GM21447 (cell line): ENCODE measurements around the gene PRRT3.
"Not testable (repeated sequence)": the region's sequence is repeated elsewhere in the genome, so short reads cannot be mapped to it uniquely, and the experiment has no call there.

ENCODE experiments used
- ATAC-seq: cut with Tn5 transposase; IDR thresholded peaks from one replicate; pipeline ENCODE4 v1.9.1; 2021; ENCODE audit not compliant: unreplicated experiment

Gene PRRT3

GRCh38 chr3:9918261-9919038 is 33.8 kb downstream of the PRRT3 start:
- no peak for ATAC-seq

DNA sequence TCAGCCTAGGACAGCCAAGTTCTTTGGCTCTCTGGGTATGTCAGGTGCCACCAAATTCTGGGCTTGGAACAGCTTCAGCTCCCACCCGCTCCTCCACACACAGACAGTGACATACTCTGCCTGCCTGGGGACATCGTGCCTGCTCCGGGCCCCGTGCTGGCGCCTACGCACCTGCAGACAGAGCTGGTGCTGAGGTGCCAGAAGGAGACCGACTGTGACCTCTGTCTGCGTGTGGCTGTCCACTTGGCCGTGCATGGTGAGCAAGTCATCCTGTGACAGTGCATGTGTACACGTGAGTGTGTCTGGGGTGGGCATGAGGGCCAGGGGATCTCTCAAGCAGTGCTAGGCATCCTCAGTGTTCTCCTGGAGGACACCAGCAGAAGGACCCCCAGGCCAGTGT is 34.4 kb downstream of the PRRT3 start:
- no peak for ATAC-seq

GRCh38 chr3:9916734-9917680 is 35.2 kb downstream of the PRRT3 start, which contains the start of gene IL17RC:
Gene IL17RC, plus strand, starts transcription at chr3:9917098. Its CDS starts 218 bp downstream, at chr3:9917316.
- ATAC-seq, result no peak

DNA sequence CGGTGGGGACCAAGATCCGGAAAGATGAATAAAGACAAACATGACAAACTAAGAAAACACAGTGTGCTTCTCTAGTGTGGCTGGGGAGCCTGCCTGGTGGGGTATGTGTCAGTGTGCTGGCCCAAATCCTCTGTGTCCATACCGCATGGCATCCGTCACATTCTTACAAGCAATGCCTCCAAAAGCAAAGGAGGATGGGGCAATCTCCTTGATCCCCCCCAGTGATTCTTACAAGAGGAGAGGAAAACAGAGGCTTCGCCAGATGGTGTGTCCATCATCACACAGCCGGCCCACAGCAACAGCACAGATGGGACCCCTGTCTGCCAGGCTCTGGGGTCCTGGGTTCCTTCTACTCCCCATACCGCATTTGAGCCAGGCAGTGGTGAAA is 35.9 kb downstream of the PRRT3 start:
- no peak for ATAC-seq

- no peak for ATAC-seq
Observed at GRCh38 chr3:9915254-9916141, 36.7 kb downstream of the PRRT3 start.

DNA sequence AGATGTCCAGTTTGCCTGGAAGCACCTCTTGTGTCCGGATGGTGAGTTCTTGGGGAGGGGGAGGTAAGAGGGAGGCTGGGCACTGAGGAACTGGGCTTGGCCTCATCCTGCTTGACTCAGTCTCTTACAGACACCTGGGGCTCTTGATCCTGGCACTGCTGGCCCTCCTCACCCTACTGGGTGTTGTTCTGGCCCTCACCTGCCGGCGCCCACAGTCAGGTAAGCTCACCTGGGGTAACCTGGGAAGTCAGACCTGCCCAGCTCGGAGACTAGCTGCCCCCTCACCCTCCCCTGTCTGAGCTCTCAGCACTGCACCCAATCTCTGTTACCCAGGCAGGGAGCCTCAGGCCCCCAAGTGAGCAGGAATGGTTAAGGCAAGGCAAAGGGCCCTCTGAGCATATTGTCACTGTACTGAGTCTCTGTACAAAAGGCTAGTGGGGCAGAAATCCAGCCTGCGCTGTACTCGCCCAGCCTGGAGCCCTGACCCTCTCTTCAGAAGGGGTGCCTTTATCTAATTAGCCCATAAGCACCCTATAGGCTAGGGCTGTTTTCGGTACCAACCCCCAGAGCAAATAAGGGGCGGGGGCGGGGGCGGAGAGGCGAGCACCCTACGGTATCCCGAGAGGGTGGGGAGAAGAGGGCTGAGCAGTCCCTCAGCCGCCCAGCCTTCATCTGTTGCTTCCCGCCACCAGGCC is 37.5 kb downstream of the PRRT3 start:
- ATAC-seq, result no peak

- ATAC-seq, result no peak
Observed at GRCh38 chr3:9914011-9914410, 38.2 kb downstream of the PRRT3 start.

GRCh38 chr3:9913601-9914000 is 38.6 kb downstream of the PRRT3 start:
- ATAC-seq, result no peak

DNA sequence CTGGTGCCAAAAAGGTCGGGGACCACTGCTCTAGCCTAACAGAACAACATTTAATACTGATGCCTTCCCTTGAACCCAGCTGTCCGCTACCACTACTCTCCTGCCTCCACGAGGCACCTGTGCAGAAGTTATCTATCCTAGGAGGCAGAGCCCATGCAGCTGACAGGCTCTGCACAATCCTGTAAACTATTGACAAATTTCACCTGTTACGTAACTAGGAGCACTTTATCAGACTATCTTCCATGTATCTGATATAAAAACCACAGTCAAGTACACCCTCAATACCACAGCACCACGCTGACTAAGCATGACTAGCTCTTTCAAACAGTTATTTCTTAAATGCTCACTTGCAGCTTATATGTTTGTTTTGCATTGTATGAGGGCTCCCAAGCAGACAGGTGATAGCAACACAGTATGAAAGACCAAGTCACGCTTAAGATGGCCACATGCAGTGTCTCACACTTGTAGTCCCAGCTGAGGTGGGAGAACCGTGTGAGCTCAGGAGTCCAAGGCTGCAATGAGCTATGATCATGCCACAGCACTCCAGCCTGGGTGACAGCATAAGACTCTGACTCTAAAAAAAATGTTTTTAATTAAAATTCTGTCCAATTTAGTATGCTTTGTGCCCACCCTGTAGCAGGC is 39.8 kb downstream of the PRRT3 start:
- ATAC-seq, result no peak

DNA sequence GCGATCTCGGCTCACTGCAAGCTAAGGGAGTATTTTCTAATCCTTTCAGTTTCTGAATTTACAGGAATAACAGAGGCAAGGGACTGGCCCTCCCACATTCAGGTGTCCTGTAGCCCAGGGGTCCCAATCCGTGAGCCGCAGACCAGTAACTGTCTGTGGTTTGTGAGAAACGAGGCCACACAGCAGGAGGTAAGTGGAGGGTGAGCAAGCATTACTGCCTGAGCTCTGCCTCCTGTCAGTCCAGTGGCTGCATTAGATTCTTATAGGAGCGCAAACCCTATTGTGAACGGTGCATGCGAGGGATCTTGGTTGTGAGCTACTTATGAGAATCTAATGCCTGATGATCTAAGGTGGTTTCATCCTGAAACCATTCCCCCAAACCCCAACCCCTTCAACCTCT is 40.3 kb downstream of the PRRT3 start:
- no peak for ATAC-seq

DNA sequence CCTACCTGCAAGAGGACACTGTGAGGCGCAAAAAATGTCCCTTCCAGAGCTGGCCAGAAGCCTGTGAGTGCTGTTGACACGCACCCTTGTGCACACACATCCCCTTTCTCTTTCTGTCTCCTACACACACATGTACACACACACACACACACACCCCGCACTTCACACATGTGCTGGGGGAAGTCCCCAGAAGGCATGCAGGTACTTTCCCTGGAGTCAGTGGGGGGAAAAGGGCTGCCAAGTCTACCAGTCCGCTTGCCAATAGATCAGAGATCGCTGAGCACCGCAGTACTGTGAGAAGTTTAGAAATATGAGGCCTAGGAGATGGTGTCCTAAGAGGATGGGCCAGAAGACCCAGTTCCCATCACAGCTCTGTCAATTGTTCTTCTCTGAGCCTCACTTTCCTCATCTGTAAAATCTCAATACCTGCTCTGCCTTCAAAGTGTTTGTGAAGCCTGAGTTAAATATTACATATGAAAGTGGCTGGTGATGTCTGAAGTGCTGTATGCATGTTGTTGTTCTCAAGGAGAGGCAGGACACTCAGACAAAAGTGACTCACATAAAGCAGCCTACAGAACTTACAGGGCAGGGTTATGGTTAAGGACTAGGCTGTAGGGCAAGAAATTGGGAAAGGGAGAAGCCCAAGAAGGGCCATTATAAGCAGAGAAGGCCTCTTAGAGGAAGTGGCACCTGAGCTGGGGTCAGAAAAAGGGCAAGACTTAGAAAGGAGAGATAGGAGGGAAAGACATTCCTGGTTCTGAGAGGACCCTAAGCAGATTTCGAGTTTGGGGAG is 42.8 kb downstream of the PRRT3 start:
- ATAC-seq, result no peak

DNA sequence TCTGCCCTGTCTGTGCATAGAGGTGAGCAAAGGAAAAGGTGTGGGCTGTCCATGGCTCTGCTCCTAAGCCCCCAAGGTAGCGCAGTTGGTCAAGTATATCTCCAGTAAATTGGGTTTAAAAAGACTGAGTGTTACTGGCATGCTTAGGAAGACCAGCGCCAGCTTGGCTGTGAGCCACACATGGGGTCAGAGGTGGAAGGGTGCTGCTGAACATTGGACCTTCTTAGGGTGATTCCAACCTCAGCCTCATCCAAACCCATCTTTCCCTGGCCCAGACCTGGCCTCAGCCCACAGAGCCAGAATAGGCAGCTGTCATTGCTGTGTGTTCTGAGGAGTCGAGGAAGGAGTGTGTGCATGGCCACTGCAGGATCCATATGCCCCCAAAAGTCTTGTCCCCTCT is 43.9 kb downstream of the PRRT3 start:
- no peak for ATAC-seq

DNA sequence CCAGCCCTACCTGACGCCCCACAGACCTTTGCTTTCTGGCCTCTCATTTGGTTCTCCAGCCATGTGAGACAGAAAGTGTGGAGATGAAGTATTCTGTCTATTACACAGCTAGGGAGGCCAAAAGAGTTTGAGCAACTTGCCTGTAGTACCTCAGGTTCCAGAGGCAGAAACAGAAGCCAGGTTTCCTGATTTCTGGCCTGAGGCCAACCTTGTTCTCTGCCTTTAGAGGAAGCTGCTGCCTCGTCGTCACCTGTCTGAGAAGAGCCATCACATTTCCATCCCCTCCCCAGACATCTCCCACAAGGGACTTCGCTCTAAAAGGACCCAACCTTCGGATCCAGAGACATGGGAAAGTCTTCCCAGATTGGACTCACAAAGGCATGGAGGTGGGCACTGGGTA is 45.7 kb downstream of the PRRT3 start:
- ATAC-seq, result no peak

- ATAC-seq, result no peak
Observed at GRCh38 chr3:9903904-9904303, 48.3 kb downstream of the PRRT3 start.

DNA sequence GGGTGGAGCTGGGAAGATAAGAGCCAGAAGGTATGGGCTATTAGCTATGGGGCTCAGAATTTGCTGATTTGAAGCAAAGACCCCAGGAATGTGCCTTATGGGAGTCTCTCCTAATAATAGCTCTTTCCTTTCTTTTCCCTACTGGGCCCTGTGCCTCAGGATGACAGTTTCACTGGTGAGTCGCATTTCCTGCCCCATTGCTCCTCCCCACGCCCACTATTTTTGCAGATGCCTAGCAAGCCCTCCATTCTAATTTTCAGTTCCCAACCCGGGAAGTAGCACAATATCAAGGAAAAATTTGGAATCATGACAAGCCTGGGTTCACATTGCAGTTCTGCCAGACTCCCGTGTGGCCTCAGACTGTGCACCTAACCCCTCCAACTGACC is 49.0 kb downstream of the PRRT3 start:
- ATAC-seq, result no peak

DNA sequence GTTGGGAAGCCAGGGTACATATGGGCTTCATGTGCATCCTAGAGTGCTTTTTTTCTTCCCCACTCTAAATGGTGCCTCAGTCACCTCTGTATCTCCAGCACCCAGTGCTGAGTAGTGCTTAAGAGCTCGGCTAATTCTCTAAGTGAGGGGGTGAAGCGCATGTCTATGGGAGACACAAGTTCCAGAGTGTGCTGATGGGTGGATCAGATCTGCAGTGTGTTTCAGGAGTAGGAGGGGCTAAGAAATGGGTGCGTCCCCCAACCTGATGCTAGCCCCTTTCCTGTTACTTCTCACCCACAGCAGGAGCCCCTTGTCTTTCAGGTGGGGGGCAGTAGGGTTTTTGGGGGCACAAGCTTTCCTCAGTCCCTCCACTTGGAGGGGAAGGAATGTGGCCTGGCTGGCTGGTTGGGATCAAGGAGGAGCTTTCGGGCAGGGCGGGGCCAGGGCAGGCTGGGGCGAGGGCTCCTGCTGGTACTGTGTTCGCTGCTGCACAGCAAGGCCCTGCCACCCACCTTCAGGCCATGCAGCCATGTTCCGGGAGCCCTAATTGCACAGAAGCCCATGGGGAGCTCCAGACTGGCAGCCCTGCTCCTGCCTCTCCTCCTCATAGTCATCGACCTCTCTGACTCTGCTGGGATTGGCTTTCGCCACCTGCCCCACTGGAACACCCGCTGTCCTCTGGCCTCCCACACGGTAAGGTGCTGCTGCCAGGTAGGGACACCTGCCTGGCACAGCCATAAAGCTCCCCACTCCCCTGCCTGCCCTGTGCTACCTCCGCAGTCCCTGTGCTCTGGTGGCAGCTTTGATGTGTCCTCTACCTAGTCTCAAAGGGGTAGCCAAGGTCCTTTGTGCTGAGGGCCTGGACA is 49.6 kb downstream of the PRRT3 start, which contains the start of gene IL17RE:
Gene IL17RE (plus strand): TSS at position 477 of the 866 bp plus-strand sequence. CDS start 85 bp downstream, at position 562.
- no peak for ATAC-seq

DNA sequence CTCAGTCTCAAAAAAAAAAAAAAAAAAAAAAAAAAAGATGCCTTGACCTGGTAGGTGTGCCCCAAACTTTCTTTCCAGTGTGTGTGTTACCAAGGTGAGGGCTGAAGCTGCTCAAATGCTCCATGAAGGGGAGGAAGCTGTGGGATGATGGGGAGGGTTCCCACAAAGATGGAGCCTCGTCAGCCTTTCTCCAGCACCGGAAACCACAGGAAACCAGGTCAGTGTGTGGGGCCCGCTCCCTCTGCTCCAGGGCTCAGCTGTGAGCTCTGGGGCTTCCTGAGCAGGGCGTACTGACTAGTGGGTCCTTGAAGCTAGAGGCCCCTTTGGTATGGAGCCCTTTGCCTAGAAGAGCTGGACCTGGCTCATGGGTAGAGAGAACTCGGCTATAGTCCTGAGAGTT is 50.2 kb downstream of the PRRT3 start:
- no peak for ATAC-seq

- not testable (repeated sequence) for ATAC-seq
Observed at GRCh38 chr3:9900965-9901415, 51.2 kb downstream of the PRRT3 start.
